T47D (cell line): ENCODE results near the gene TMEM89.

Experiments used
- DNase-seq, 2 experiments: peaks; one replicate each; pipeline versions ENCODE4 v3.0.0 to v3.0.0-alpha.2; 2011 to 2012; ENCODE audit warnings: low read depth in 1 of 2, low spot score in 1 of 2
- JUND ChIP-seq: IDR thresholded peaks from 2 replicates; pipeline ENCODE4 v1.6.1; 2012; ENCODE audit warnings: low read depth
- in situ Hi-C: cut with HindIII; loops from 2 replicates; pipeline ENCODE4 v1.10.0; 2016; ENCODE audit warnings: low sequenced_read_pairs, low pct_unique_long_range_greater_than_20kb

Gene TMEM89

DNA sequence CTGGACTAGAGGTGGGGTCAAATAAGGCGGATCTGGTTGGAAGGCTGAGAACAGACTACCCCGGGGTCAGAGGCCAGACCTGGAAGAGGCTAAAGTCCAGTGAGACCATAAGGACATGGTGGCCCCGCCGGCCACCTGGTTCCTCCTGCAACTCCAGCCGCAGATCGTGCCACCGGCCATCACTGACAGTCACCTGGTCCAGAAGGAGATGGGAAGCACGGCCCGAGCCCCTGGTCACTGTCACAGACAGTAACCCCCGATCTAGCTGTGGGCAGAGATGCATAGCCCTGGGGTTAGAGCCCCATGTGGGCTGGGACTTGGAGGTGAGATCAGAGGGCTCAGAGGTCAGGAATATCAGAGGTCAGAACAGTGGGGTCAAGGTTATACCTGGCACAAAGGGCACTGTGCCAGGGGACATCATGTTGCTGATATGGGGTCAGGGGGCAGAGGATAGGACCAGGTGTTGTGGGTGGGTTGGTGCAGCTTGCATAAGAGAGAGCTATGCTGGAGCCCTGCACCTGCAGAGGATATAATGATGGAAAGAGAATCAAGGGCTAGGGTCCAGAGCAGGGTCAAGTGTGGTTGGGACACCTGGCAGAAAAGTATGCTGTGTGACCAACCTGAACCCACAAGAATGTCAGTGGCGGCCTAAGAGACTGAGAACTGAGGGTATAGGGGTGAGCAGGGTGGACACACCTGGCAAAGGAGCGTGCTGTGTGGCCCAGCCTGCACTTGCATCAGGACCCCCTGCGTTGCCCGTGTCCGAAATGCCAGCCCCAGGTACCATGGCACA is 31.6 kb upstream of the TMEM89 start:
- in situ Hi-C loops, result no loop called here
- TF ChIP-seq JUND, result no peak
- no peak for DNase-seq

GRCh38 chr3:48651771-48652170 is 30.2 kb upstream of the TMEM89 start:
- in situ Hi-C loops, result no loop called here
- no peak for DNase-seq
- TF ChIP-seq JUND, result no peak

DNA sequence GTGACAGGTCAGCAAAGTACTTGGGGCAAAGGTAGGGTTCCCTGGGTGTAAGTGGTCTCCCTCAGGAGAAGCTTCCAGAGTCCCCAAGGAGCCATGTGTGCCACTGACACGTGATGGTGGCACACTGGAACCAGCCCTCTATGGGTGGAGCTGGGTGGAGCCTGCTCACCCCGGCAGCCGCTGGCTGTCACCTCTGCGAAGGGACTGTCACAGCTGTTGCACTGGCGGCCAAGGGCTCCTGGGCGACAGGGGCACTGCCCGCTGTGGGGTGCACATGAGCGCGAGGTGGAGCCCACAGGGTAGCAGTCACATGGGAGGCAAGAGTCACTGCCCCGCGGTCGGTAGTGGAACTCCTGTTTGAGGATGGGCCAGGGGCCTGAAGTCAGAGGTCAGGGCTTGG is 29.2 kb upstream of the TMEM89 start:
- in situ Hi-C loops, result no loop called here
- TF ChIP-seq JUND, result no peak
- no peak for DNase-seq

- in situ Hi-C loops, result no loop called here
- no peak for DNase-seq
These were observed 26.8 kb upstream of the TMEM89 start for GRCh38 chr3:48648188-48648850.

GRCh38 chr3:48647714-48648113 is 26.1 kb upstream of the TMEM89 start:
- in situ Hi-C loops, result no loop called here
- TF ChIP-seq JUND, result no peak

More at GRCh38 chr3:48648188-48648850, 26.8 kb upstream of the TMEM89 start:
- TF ChIP-seq JUND, result no peak

GRCh38 chr3:48644898-48645760 is 23.6 kb upstream of the TMEM89 start:
- in situ Hi-C loops, result no loop called here
- DNase-seq, result no peak
- TF ChIP-seq JUND, result no peak

More at GRCh38 chr3:48647714-48648113, 26.1 kb upstream of the TMEM89 start:
- DNase-seq, result no peak

DNA sequence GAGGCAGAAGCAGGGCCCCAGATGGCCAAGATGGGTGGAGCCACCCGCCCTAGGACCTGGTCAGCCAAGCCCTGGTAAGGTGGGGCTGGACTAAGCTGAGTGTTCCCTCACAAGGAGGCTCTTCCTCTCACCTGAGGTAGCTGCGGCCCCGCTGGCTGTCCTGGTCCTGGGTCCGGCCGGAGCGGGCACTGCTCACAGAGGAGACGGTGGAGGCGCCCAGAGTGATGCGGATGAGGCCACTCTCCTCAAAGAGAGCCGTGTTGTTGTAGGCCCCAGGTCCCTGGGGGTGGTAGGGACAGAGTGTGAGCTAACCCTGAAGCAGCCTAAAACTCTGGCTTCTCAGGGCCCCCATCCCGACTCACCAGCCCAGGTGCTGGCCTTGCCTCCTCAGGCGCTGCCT is 21.0 kb upstream of the TMEM89 start:
- TF ChIP-seq JUND, result no peak
- DNase-seq, result no peak

DNA sequence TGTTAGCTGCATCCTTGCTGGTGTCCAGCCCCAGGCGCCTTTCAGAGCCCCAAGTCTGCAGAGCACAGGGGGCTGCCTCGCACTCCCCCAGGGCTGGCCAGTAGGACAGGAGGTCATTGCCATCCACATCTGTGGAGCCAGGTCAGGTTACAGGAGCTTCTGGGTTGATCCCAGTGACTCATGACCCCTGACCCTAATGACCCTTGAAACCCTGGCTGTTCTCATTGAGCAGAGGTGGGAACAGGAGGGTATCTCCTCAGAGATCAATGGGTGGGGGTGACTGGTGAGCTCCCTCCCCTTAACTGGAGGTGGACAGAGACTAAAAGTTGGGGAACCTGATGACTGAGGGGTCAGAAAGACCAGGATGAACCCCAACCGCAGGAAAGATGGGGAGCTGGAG is 19.8 kb upstream of the TMEM89 start:
- no peak for TF ChIP-seq JUND
- in situ Hi-C loops, result no loop called here
- no peak for DNase-seq

More for the DNA sequence above, 21.0 kb upstream of the TMEM89 start:
- in situ Hi-C loops, result no loop called here

DNA sequence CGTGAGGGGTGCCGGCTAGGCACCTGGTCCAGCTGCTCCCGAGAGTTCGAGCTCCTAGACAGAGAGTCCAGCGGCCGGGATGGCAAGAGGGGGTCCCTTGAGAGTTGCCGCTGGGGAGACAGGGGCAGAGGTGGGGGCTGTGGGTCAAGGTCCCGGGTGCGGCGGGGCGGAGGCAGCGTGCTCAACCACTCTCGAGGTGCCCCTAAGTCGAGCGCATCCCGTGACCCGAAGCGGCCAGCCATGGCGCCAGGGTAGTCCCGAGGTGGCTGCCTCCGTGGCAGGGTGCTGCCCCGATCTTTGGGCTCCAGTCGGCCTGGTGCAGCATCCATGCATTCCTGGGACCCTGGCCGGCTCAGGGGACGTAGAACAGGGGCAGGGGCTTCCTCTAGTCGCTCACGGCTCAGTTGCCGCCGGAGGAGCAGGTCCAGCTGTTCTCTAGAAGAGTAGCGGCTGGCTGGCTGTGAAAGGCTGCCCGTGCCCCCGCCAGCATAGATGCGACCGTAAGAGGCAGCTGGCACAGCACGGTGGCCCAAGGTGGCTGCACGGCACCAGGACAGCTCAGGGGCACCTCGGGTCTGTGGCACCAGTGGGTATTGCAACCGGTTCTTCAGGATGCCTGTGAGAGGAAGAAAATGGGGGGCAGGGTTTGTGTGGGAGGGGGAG is 18.5 kb upstream of the TMEM89 start:
- in situ Hi-C loops, result no loop called here
- DNase-seq, result peak in 1 of 2 experiments; percentile 19
- TF ChIP-seq JUND, result no peak

DNA sequence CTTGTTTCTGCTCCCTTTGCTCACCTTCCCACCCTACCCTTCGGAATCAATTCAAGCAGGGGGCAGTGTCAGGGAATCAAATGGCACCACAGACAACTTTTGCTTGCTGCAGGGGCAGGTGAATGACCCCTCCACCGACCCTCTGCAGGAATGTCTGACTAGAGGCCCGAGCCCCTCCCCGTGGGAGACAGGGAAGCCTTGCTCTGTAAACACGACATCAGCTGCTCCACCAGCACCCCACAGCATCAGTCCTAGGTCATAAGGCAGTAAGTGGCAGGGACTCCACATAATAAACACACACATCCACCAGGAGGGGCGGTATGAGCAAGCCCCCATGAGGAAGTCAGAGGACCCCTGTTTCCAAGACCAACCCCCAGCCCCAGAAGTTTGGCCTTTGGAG is 15.7 kb upstream of the TMEM89 start:
- DNase-seq, result no peak
- in situ Hi-C loops, result no loop called here

GRCh38 chr3:48636149-48636655 is 14.6 kb upstream of the TMEM89 start:
- TF ChIP-seq JUND, result no peak
- in situ Hi-C loops, result no loop called here
- DNase-seq, result no peak

More for the DNA sequence above, 15.7 kb upstream of the TMEM89 start:
- no peak for TF ChIP-seq JUND

GRCh38 chr3:48635222-48636021 is 13.9 kb upstream of the TMEM89 start, which contains the start of gene SLC26A6:
Gene SLC26A6, minus strand, starts transcription at chr3:48635461. Its CDS starts 68 bp downstream, at chr3:48635393.
- peak; percentile 96 to 98 for DNase-seq
- no peak for TF ChIP-seq JUND
- in situ Hi-C loops, result no loop called here
